Lower leg skin (tissue), 3 donors: ENCODE results near the gene WDR73.

Source experiments
- POLR2A ChIP-seq, 2 donors: fragments of 450-650 bp; IDR thresholded peaks; one replicate each; pipeline ENCODE4 v1.6.1; 2016 to 2017; ENCODE audit warnings: antibody characterized with exemption in 2 of 2, mild to moderate bottlenecking in 1 of 2, moderate library complexity in 1 of 2
- TF ChIP-seq, protein P1 (sequence below), 3 donors: fragments of 450-650 bp; IDR thresholded peaks; one replicate each; pipeline ENCODE4 v1.5.1; 2016; ENCODE audit warnings: antibody characterized with exemption in 3 of 3, mild to moderate bottlenecking in 3 of 3, moderate library complexity in 2 of 3

DNA sequence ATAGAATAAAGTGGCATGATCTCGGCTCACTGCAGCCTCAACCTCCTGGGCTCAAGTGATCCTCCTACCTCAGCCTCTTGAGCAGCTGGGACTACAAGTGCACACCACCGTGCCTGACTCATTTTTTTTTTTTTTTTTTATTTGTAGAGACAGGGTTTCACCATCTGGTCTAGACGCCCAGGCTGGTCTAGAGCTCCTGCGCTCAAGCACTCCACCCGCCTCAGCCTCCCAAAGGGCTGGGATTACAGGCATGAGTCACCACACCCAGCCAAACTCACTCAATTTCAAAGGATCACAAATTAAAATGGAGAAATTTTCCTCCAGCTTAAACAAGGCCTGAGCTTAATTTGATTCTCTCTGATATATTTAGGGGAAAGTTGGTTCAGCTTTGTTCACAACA, 31.2 kb upstream of the WDR73 start:
- TF ChIP-seq, protein P1, sequence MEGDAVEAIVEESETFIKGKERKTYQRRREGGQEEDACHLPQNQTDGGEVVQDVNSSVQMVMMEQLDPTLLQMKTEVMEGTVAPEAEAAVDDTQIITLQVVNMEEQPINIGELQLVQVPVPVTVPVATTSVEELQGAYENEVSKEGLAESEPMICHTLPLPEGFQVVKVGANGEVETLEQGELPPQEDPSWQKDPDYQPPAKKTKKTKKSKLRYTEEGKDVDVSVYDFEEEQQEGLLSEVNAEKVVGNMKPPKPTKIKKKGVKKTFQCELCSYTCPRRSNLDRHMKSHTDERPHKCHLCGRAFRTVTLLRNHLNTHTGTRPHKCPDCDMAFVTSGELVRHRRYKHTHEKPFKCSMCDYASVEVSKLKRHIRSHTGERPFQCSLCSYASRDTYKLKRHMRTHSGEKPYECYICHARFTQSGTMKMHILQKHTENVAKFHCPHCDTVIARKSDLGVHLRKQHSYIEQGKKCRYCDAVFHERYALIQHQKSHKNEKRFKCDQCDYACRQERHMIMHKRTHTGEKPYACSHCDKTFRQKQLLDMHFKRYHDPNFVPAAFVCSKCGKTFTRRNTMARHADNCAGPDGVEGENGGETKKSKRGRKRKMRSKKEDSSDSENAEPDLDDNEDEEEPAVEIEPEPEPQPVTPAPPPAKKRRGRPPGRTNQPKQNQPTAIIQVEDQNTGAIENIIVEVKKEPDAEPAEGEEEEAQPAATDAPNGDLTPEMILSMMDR (IDR thresholded peaks at IDR 0.05) = no peak
- TF ChIP-seq POLR2A (IDR thresholded peaks at IDR 0.05) = no peak
